HepG2 (cell line): ENCODE results near the gene MYD88. TPM values are rescaled to one million over a fixed set of nuclear protein-coding genes. Genes with fewer than 3 reads are reported as not detected.
A peak's percentile ranks its signal among the peaks of the same experiment; 100 is the strongest.

Experiments used
- CSRNP1 ChIP-seq: sonication (generic); formaldehyde crosslinking; IDR thresholded peaks from 2 replicates; pipeline ENCODE4 v1.8.1; 2023; ENCODE audit warnings: mild to moderate bottlenecking, missing genetic modification reagents
- ETS1 ChIP-seq: sonication (generic); formaldehyde crosslinking; IDR thresholded peaks from 2 replicates; pipeline ENCODE4 v1.4.0; 2020; ENCODE audit warnings: missing genetic modification reagents
- KDM2A ChIP-seq: sonication (generic); formaldehyde crosslinking; IDR thresholded peaks from 2 replicates; pipeline ENCODE4 v1.4.0; 2020; ENCODE audit warnings: low read depth, missing genetic modification reagents, borderline replicate concordance
- PBX3 ChIP-seq: sonication (generic); formaldehyde crosslinking; IDR thresholded peaks from 2 replicates; pipeline ENCODE4 v1.8.1; 2023; ENCODE audit warnings: missing genetic modification reagents, inconsistent platforms, borderline replicate concordance
- POLR2AphosphoS5 ChIP-seq: IDR thresholded peaks from 2 replicates; pipeline ENCODE4 v1.6.1; 2012; ENCODE audit warnings: low read depth, low read length
- SKIL ChIP-seq: sonication (generic); formaldehyde crosslinking; IDR thresholded peaks from 2 replicates; pipeline ENCODE4 v1.8.0; 2022; ENCODE audit warnings: missing genetic modification reagents, mild to moderate bottlenecking, moderate library complexity, borderline replicate concordance
- ZNF274 ChIP-seq: sonication (generic); formaldehyde crosslinking; IDR thresholded peaks from 2 replicates; pipeline ENCODE4 v1.5.1; 2020; ENCODE audit warnings: mild to moderate bottlenecking, missing genetic modification reagents
- ZNF572 ChIP-seq: sonication (generic); formaldehyde crosslinking; IDR thresholded peaks from 2 replicates; pipeline ENCODE4 v1.5.1; 2020; ENCODE audit warnings: mild to moderate bottlenecking, missing genetic modification reagents
- polyA plus RNA-seq, 8 experiments: library from polyadenylated mRNA; depleted of rRNA in 3 of 8; stranded (reverse) in 7 of 8; unstranded in 1 of 8; fragments of >200 nt; fragmentation: Illumina TruSeq in 4 of 8; extraction: Trizol in 4 of 8; gene quantifications; 2 replicates each; pipeline versions ENCODE4 v1.2.1 to v1.2.3, GENCODE V29; 2011 to 2016; ENCODE audit warnings: low read depth in 4 of 8, missing spikeins in 1 of 8, mixed read lengths in 1 of 8; ENCODE audit not compliant: insufficient read depth in 1 of 8
- total RNA-seq, 5 experiments: library from RNA; depleted of rRNA; stranded (reverse); fragments of >200 nt; fragmentation: Illumina TruSeq; extraction: Trizol; gene quantifications; 2 replicates each; pipeline ENCODE4 v1.2.3, GENCODE V29; 2016; ENCODE audit warnings: low read depth in 1 of 5
- TF ChIP-seq, protein P1 (sequence below): sonication (generic); formaldehyde crosslinking; conservative IDR thresholded peaks from 2 replicates; pipeline ENCODE4 v1.8.0; 2022; ENCODE audit warnings: low read depth, missing genetic modification reagents
- TF ChIP-seq, protein P2 (sequence below): sonication (generic); formaldehyde crosslinking; IDR thresholded peaks from 2 replicates; pipeline ENCODE4 v1.9.0; 2022; ENCODE audit warnings: low read depth, missing genetic modification reagents
- TF ChIP-seq, protein P3 (sequence below): IDR thresholded peaks from 2 replicates; pipeline ENCODE4 v1.6.1; 2012; ENCODE audit warnings: low read length, improper control_type of control experiment
- TF ChIP-seq, protein P4 (sequence below): sonication (generic); formaldehyde crosslinking; IDR thresholded peaks from 2 replicates; pipeline ENCODE4 v1.5.0; 2020; ENCODE audit warnings: mild to moderate bottlenecking, missing genetic modification reagents

The MYD88 gene
- total and polyA plus RNA-seq, 2 of the 13 experiments (the other 11 are each of a cell fraction or from before 2014, with no cell fraction given): 7.6 to 32.7 TPM

DNA sequence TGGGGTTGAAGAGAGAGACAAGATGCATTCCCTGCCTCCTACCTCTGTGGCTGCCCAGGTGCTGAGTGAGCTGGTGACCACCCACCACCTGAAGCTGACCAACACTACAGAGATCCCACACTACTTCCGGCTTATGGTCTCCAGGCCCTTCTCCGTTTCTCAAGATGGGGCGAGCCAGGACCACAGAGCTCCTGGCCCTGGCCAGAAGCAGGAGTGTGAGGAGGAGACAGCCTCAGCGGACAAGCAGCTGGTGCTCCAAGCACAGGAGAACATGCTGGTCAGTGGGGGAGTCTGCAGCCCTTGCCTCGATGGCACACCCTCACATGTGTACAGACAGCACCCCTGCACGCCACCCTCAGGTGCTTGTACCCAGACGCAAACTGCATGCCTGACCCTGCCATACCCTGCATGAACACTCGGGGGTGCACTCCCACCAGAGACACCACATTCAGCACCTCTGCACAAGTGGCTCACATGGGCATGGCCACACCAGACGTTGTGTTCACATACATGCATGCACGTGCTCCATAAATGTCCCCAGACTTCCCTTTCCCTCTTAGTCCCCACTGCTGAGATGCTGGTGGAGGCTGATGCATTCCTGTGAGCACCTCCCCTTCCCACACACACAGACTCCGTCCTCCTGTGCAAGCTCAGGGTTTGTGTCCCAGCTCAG is 20.6 kb upstream of the MYD88 start (continued):
- TF ChIP-seq, protein P1, sequence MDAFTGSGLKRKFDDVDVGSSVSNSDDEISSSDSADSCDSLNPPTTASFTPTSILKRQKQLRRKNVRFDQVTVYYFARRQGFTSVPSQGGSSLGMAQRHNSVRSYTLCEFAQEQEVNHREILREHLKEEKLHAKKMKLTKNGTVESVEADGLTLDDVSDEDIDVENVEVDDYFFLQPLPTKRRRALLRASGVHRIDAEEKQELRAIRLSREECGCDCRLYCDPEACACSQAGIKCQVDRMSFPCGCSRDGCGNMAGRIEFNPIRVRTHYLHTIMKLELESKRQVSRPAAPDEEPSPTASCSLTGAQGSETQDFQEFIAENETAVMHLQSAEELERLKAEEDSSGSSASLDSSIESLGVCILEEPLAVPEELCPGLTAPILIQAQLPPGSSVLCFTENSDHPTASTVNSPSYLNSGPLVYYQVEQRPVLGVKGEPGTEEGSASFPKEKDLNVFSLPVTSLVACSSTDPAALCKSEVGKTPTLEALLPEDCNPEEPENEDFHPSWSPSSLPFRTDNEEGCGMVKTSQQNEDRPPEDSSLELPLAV (CRISPR knock-in tag): no peak
- TF ChIP-seq ZNF274 (CRISPR knock-in tag) (no peak), KDM2A (CRISPR knock-in tag) (peak; percentile 83), ETS1 (CRISPR knock-in tag) (no peak), POLR2AphosphoS5 (peak; percentile 66), ZNF572 (CRISPR knock-in tag) (no peak), CSRNP1 (CRISPR knock-in tag) (peak; percentile 23; the same call in 1 of the 2 replicates), PBX3 (no peak), SKIL (CRISPR knock-in tag) (peak; percentile 47; the same call in 1 of the 2 replicates)
- TF ChIP-seq, protein P2, sequence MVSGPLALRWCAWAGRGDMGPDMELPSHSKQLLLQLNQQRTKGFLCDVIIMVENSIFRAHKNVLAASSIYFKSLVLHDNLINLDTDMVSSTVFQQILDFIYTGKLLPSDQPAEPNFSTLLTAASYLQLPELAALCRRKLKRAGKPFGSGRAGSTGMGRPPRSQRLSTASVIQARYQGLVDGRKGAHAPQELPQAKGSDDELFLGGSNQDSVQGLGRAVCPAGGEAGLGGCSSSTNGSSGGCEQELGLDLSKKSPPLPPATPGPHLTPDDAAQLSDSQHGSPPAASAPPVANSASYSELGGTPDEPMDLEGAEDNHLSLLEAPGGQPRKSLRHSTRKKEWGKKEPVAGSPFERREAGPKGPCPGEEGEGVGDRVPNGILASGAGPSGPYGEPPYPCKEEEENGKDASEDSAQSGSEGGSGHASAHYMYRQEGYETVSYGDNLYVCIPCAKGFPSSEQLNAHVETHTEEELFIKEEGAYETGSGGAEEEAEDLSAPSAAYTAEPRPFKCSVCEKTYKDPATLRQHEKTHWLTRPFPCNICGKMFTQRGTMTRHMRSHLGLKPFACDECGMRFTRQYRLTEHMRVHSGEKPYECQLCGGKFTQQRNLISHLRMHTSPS (CRISPR knock-in tag): 0 out of 2 replicates have a peak, but pooled peaks have one; percentile 42
- TF ChIP-seq, protein P3, sequence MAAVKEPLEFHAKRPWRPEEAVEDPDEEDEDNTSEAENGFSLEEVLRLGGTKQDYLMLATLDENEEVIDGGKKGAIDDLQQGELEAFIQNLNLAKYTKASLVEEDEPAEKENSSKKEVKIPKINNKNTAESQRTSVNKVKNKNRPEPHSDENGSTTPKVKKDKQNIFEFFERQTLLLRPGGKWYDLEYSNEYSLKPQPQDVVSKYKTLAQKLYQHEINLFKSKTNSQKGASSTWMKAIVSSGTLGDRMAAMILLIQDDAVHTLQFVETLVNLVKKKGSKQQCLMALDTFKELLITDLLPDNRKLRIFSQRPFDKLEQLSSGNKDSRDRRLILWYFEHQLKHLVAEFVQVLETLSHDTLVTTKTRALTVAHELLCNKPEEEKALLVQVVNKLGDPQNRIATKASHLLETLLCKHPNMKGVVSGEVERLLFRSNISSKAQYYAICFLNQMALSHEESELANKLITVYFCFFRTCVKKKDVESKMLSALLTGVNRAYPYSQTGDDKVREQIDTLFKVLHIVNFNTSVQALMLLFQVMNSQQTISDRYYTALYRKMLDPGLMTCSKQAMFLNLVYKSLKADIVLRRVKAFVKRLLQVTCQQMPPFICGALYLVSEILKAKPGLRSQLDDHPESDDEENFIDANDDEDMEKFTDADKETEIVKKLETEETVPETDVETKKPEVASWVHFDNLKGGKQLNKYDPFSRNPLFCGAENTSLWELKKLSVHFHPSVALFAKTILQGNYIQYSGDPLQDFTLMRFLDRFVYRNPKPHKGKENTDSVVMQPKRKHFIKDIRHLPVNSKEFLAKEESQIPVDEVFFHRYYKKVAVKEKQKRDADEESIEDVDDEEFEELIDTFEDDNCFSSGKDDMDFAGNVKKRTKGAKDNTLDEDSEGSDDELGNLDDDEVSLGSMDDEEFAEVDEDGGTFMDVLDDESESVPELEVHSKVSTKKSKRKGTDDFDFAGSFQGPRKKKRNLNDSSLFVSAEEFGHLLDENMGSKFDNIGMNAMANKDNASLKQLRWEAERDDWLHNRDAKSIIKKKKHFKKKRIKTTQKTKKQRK: no peak
- TF ChIP-seq, protein P4, sequence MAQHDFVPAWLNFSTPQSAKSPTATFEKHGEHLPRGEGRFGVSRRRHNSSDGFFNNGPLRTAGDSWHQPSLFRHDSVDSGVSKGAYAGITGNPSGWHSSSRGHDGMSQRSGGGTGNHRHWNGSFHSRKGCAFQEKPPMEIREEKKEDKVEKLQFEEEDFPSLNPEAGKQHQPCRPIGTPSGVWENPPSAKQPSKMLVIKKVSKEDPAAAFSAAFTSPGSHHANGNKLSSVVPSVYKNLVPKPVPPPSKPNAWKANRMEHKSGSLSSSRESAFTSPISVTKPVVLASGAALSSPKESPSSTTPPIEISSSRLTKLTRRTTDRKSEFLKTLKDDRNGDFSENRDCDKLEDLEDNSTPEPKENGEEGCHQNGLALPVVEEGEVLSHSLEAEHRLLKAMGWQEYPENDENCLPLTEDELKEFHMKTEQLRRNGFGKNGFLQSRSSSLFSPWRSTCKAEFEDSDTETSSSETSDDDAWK: no peak
